GM18505 (cell line): ENCODE measurements around the gene SKAP1.
"Not testable (repeated sequence)": the region's sequence is repeated elsewhere in the genome, so short reads cannot be mapped to it uniquely, and the experiment has no call there.

Experiments
- ATAC-seq: cut with Tn5 transposase; IDR thresholded peaks from one replicate; pipeline ENCODE4 v1.9.1; 2021; ENCODE audit not compliant: unreplicated experiment
- POLR2A ChIP-seq: IDR thresholded peaks from 4 replicates; pipeline ENCODE4 v1.6.1; 2011; ENCODE audit warnings: borderline replicate concordance; ENCODE audit not compliant: insufficient read depth, insufficient read length; ENCODE audit errors: extremely low read depth

The SKAP1 gene

GRCh38 chr17:48270899-48271298 is 159.1 kb downstream of the SKAP1 start:
- ATAC-seq = no peak
- no peak for TF ChIP-seq POLR2A

GRCh38 chr17:48269209-48269608 is 160.8 kb downstream of the SKAP1 start:
- TF ChIP-seq POLR2A = no peak
- no peak for ATAC-seq

- ATAC-seq = no peak
- TF ChIP-seq POLR2A = no peak
Observed at GRCh38 chr17:48263731-48264035, 166.3 kb downstream of the SKAP1 start.

GRCh38 chr17:48262982-48263730 is 166.9 kb downstream of the SKAP1 start:
- ATAC-seq = no peak
- no peak for TF ChIP-seq POLR2A

- ATAC-seq = no peak
- TF ChIP-seq POLR2A = no peak
Observed at GRCh38 chr17:48261297-48261880, 168.6 kb downstream of the SKAP1 start.

- no peak for ATAC-seq
- TF ChIP-seq POLR2A = no peak
Observed at GRCh38 chr17:48259694-48260291, 170.2 kb downstream of the SKAP1 start.

- no peak for TF ChIP-seq POLR2A
- no peak for ATAC-seq
Observed at GRCh38 chr17:48258331-48258730, 171.7 kb downstream of the SKAP1 start.

- no peak for ATAC-seq
Observed at GRCh38 chr17:48255759-48256158, 174.3 kb downstream of the SKAP1 start.

GRCh38 chr17:48254896-48255295 is 175.1 kb downstream of the SKAP1 start:
- no peak for TF ChIP-seq POLR2A
- no peak for ATAC-seq

More at GRCh38 chr17:48255759-48256158, 174.3 kb downstream of the SKAP1 start:
- TF ChIP-seq POLR2A = no peak

GRCh38 chr17:48253975-48254374 is 176.0 kb downstream of the SKAP1 start:
- TF ChIP-seq POLR2A = no peak
- ATAC-seq = no peak

GRCh38 chr17:48251950-48252349 is 178.1 kb downstream of the SKAP1 start:
- no peak for ATAC-seq
- TF ChIP-seq POLR2A = no peak

GRCh38 chr17:48250949-48251348 is 179.1 kb downstream of the SKAP1 start:
- ATAC-seq = no peak
- TF ChIP-seq POLR2A = no peak

- not testable (repeated sequence) for ATAC-seq
Observed at GRCh38 chr17:48250059-48250458, 180.0 kb downstream of the SKAP1 start.

GRCh38 chr17:48247603-48248002 is 182.4 kb downstream of the SKAP1 start:
- no peak for ATAC-seq
- TF ChIP-seq POLR2A = no peak
